GM19455 (cell line): ENCODE data around the gene ELOVL6.

ENCODE experiments used
- ATAC-seq: cut with Tn5 transposase; IDR thresholded peaks from one replicate; pipeline ENCODE4 v1.9.1; 2021; ENCODE audit not compliant: unreplicated experiment

Gene ELOVL6

GRCh38 chr4:110129544-110129943 lies 68.9 kb downstream of the ELOVL6 start:
- no peak for ATAC-seq

DNA sequence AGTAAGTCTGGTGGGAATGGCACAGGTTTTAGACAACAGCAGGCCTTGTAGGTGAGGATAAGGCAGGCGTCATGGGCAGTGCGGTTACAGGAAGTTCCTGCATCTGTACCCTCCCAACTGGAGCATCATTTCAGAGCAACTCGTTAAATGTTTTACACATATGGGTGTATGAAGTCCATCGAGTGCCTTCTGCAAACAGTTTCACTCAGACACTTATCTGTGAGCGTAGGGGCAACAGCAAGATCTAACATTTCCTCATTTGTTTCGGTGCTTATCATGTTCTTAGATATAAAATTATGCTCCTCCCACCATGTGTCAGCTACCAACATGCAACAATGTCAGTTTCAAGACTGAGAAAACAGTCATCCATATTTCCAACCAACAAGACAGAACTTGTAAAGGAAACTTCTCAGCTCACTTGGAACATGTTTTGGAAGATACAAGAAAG lies 69.9 kb downstream of the ELOVL6 start:
- no peak for ATAC-seq

DNA sequence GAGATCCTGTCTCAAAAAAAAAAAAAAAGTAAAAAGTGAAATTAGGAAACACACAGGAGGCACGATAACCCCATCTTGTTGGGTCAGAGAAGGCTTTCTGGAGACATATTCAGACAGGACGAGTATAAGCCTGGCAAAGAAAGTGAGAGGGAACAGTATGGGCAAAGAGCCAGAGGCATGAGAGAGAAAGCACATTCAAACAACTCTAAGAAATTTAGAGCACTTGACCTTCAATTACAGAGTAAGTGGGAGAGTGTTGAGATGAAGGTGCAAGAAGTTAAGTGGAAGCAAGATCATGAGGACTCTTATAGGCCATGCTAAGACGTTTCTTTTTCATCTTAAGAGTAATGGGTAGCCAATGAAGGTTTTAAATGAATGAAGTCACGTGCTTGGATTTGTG lies 70.4 kb downstream of the ELOVL6 start:
- no peak for ATAC-seq

GRCh38 chr4:110124711-110125110 lies 73.7 kb downstream of the ELOVL6 start:
- ATAC-seq, result peak; percentile 53

DNA sequence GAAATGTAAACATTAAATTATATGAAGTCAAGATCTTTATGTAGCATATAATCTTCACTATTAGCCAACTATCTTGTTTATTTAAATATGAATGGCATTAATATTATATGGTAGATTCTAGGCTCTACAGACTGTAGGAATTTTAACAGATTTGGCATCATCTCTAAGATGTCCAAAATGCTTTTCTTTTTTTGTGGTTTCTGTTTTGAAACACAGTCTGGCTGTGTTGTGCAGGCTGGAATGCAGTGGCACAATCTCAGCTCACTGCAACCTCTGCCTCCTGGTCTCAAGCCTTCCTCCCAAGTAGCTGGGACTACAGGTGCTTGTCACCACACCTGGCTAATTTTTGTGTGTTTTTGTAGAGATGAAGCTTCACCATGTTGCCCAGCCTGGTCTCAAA lies 76.2 kb downstream of the ELOVL6 start:
- no peak for ATAC-seq

DNA sequence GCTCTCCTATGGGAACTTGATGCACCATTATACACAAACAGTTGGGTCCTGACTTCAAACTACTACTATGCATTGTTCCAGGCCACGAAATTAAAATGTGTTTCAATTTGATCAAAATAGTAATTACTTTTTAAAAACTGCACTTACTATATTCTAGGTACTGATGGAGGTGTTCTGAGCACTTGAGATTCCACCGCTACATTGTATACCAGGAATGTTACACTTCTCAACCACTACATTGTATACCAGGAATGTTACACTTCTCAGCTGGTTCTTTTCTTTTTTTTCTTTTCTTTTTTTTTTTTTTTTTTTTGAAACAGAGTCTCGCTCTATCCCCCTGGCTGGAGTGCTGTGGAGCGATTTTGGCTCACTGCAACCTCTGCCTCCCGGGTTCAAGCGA lies 77.9 kb downstream of the ELOVL6 start:
- ATAC-seq, result no peak

- ATAC-seq, result no peak
These were observed 78.5 kb downstream of the ELOVL6 start for GRCh38 chr4:110119880-110120279.

GRCh38 chr4:110119337-110119736 lies 79.1 kb downstream of the ELOVL6 start:
- ATAC-seq, result no peak

DNA sequence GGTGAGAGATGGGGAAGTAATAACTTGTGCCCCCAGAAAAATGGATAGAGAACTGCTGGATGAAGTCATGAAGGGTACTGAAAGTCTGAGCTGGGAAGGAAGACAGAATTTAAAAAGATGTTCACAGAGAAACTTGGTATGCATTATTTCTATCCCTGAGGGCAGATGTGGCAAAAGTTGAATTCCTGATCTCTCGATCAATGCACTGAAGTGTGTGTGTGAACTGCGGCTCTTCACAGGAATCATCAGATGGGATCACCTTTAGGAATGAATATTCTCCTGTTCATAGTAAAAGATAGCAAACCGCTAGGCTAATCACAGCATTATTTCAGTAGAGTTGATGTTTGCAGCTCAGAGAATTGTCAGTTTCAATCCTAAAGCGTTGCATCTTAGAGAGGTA lies 86.4 kb downstream of the ELOVL6 start:
- ATAC-seq, result no peak

DNA sequence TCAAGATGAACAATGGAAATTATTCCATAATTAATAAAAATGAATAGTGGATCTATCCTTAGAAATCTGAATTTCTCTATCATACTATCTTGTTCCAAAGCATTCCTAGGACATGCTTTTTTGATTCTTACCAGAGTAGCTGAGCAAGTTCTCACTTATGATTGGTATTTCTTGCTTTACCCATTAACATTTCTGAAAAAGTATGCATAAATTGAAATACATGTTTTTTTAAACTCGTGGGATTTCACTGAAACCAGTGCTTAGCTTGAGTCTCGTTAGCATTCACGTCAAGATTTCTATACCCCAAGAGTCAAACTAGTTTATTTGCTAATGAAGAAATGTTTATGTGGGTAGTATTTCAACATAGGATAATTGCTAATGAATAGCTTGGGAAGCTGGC lies 89.0 kb downstream of the ELOVL6 start:
- no peak for ATAC-seq

DNA sequence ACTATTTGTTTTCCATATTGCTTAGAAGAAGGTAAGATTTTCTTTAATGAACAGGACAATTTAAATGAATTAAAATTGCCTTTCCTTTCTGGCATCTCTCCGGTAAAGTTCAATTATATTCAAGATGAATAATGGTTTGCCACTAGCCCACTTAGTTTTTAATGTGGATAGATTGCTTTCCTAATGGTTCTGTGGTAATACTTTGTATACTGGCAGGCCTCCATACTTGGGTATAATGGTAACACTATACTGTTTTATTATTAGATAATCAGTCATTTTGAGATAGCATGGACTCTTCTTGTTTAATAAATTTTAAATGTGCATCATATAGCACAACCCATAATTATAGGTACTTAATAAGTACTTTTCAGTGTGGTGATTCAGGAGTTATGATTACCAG lies 89.5 kb downstream of the ELOVL6 start:
- no peak for ATAC-seq

DNA sequence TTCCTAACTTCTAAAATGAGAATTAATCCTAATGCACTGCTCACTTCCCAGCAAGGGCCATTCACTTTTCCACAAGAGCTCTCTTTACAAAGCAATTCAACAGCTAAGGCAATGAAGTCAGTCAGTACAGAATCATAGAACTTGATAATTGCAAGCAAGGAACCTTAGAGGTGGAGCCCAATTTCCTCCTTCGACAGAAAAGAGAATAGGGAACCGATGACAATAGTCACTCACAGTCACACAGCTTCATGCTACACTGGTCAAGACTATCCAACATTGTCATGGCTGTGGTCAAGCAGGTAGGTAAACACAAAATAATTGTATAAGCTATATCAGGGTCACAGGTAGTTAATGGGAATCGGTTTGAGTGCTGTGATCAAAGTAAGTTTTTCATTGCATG lies 90.0 kb downstream of the ELOVL6 start:
- no peak for ATAC-seq

- ATAC-seq, result no peak
These were observed 90.5 kb downstream of the ELOVL6 start for GRCh38 chr4:110107866-110108265.

DNA sequence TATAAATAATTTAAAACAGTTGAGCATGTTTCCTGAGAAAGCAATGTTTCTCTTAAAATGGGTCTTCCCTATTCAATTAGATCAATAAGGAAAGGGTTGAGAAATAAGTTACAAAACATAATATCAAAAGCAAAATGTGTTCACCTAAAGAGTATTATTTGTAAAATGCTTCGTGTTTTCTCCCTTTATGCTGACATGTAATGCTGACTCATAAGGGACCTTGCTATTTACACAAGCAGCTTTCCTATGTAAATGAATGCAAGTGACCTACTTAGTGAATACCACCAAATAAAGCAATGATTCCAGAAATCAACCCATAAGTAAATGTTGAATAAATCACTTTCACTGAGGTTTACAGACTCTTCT lies 91.5 kb downstream of the ELOVL6 start:
- peak; percentile 62 for ATAC-seq

DNA sequence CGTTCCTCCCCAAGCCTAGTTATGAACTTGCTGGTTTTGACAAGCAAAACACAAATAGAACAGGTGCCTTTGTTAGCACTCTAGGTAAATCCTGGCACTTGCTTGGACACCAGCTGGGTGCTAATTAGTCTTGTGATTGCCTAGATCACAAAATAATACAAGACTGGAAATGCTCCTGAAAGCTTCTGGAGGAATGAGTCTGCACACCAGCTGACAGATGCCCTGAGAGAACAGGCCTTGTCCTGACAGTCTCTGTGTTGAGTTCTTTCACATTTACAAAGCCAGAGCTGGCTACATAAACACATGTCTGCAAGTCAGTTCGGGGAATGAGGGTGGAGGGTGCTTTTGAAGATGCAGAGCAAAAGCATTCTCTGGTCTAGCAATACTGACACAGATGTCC lies 93.8 kb downstream of the ELOVL6 start:
- ATAC-seq, result no peak

GRCh38 chr4:110099638-110100037 lies 98.8 kb downstream of the ELOVL6 start:
- no peak for ATAC-seq

GRCh38 chr4:110096405-110096804 lies 102.0 kb downstream of the ELOVL6 start:
- ATAC-seq, result no peak

- ATAC-seq, result no peak
These were observed 105.8 kb downstream of the ELOVL6 start for GRCh38 chr4:110092646-110093045.

DNA sequence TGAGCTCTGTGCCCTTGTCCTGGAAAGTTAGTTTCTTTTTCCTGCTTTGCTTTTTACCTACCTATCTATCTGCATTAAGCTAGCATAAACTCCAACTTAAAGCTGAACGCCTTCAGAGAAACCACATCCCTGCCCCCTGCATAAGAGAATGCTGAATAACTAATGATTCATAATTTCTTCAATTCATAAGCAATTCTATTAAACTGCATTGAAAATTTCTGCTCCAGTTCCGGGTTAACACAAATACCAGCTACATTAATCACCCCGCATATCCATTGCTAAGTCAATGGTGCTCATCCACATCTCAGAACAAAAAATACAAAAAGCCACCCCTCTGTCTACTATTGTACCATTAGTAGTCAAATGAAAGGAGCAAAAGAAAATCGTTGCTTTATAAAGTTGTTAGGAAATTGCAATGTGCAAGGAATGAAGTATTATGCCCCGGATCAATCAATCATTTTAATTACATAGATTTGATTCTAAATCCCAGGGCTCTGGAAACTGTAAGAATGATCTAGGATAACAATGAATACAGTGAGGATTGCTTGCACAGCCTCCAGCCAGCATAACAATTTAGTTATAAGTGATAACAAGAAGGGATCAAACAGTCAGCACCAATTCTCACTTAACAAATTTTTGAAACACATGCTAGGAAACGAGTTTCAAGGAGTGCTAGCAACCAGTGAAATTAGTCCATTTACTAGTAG lies 106.8 kb downstream of the ELOVL6 start:
- ATAC-seq, result no peak

GRCh38 chr4:110088670-110089069 lies 109.7 kb downstream of the ELOVL6 start:
- ATAC-seq, result no peak

- no peak for ATAC-seq
These were observed 111.2 kb downstream of the ELOVL6 start for GRCh38 chr4:110087070-110087708.

DNA sequence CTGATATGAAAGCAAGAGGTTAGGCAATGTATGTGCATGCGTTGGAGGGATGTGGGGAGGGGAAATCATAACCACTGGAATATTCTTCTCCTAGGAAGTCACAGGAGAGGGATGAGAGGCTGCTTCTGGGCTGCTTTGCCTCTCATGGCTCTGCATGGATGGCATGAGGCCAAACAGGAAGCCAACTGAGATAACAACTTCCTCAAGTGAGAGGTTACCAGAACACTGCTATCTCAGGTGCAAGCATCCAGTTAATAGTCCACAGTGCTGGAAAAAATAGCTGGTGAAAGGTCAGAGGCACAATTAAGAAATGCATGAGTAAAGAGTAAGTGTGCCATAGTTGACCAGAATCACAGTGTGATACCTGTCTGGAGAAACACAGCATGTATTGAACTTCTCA lies 113.3 kb downstream of the ELOVL6 start:
- ATAC-seq, result no peak

- ATAC-seq, result no peak
These were observed 114.3 kb downstream of the ELOVL6 start for GRCh38 chr4:110084154-110084553.
